Ishikawa (cell line): ENCODE measurements around the gene POLR1E.

ENCODE experiments used
- CEBPB ChIP-seq: IDR thresholded peaks from 2 replicates; pipeline ENCODE4 v1.6.1; 2012
- CREB1 ChIP-seq: IDR thresholded peaks from 2 replicates; pipeline ENCODE4 v1.6.1; 2012; ENCODE audit warnings: low read depth
- EP300 ChIP-seq: IDR thresholded peaks from 2 replicates; pipeline ENCODE4 v1.6.1; 2012; ENCODE audit warnings: borderline replicate concordance
- NFIC ChIP-seq: IDR thresholded peaks from 2 replicates; pipeline ENCODE4 v1.6.1; 2012
- RAD21 ChIP-seq: IDR thresholded peaks from 2 replicates; pipeline ENCODE4 v1.6.1; 2012; ENCODE audit warnings: low read depth
- TCF12 ChIP-seq: IDR thresholded peaks from 2 replicates; pipeline ENCODE4 v1.6.1; 2012; ENCODE audit warnings: low read depth
- TEAD4 ChIP-seq: IDR thresholded peaks from 2 replicates; pipeline ENCODE4 v1.6.1; 2012
- YY1 ChIP-seq: IDR thresholded peaks from 2 replicates; pipeline ENCODE4 v1.6.1; 2012; ENCODE audit warnings: low read depth
- ZBTB7A ChIP-seq: IDR thresholded peaks from 2 replicates; pipeline ENCODE4 v1.6.1; 2012; ENCODE audit warnings: low read depth
- TF ChIP-seq, protein P1 (sequence below): IDR thresholded peaks from 2 replicates; pipeline ENCODE4 v1.6.1; 2012
- TF ChIP-seq, protein P2 (sequence below): IDR thresholded peaks from 2 replicates; pipeline ENCODE4 v1.6.1; 2012
- TF ChIP-seq, protein P3 (sequence below): IDR thresholded peaks from 2 replicates; pipeline ENCODE4 v1.6.1; 2012; ENCODE audit warnings: low read depth, mild to moderate bottlenecking

Gene POLR1E

DNA sequence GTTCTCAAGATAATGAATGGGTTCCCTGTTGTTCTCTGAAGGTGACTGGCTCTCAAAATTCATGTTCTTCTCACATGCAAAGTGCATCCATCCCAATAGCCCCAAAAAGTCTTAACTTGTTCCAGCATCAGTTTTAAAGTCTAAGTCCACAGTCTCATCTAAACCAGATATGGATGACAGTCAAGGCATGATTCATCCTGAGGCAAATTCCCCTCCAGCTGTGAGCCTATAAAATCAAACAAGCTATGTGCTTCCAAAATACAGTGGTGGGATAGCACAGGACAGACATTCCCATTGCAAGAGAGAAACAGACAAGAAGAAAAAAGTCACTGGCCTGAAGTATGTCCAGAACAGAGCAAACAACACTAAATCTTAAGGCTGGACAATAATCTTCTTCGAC is 65.0 kb downstream of the POLR1E start:
- TF ChIP-seq, protein P1, sequence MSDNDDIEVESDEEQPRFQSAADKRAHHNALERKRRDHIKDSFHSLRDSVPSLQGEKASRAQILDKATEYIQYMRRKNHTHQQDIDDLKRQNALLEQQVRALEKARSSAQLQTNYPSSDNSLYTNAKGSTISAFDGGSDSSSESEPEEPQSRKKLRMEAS = no peak
- no peak for TF ChIP-seq CREB1

DNA sequence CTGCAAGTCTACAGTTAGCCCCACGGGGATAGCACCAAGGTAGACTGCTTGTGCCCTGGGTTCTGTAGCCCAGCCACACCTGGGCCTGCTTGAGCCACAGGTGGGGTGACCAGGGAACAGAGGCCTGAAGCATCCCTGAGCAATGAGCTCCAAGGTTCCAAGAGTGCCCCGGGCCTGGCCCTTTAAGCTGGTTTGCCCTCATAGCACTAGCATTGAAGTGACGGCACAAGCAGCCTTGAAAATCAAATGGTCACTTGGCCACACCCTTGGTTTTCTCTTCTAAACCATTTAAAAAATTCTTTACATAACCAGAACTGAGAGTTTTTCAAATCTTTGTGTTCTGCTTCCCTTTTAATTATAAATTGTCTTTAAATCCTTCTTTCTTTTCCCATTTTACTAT is 65.7 kb downstream of the POLR1E start:
- TF ChIP-seq EP300 = no peak
- TF ChIP-seq, protein P2, sequence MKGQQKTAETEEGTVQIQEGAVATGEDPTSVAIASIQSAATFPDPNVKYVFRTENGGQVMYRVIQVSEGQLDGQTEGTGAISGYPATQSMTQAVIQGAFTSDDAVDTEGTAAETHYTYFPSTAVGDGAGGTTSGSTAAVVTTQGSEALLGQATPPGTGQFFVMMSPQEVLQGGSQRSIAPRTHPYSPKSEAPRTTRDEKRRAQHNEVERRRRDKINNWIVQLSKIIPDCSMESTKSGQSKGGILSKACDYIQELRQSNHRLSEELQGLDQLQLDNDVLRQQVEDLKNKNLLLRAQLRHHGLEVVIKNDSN = no peak
- TF ChIP-seq, protein P1 = no peak
- no peak for TF ChIP-seq CREB1
- no peak for TF ChIP-seq NFIC
- no peak for TF ChIP-seq ZBTB7A
- no peak for TF ChIP-seq YY1
- TF ChIP-seq, protein P3, sequence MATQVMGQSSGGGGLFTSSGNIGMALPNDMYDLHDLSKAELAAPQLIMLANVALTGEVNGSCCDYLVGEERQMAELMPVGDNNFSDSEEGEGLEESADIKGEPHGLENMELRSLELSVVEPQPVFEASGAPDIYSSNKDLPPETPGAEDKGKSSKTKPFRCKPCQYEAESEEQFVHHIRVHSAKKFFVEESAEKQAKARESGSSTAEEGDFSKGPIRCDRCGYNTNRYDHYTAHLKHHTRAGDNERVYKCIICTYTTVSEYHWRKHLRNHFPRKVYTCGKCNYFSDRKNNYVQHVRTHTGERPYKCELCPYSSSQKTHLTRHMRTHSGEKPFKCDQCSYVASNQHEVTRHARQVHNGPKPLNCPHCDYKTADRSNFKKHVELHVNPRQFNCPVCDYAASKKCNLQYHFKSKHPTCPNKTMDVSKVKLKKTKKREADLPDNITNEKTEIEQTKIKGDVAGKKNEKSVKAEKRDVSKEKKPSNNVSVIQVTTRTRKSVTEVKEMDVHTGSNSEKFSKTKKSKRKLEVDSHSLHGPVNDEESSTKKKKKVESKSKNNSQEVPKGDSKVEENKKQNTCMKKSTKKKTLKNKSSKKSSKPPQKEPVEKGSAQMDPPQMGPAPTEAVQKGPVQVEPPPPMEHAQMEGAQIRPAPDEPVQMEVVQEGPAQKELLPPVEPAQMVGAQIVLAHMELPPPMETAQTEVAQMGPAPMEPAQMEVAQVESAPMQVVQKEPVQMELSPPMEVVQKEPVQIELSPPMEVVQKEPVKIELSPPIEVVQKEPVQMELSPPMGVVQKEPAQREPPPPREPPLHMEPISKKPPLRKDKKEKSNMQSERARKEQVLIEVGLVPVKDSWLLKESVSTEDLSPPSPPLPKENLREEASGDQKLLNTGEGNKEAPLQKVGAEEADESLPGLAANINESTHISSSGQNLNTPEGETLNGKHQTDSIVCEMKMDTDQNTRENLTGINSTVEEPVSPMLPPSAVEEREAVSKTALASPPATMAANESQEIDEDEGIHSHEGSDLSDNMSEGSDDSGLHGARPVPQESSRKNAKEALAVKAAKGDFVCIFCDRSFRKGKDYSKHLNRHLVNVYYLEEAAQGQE = no peak

DNA sequence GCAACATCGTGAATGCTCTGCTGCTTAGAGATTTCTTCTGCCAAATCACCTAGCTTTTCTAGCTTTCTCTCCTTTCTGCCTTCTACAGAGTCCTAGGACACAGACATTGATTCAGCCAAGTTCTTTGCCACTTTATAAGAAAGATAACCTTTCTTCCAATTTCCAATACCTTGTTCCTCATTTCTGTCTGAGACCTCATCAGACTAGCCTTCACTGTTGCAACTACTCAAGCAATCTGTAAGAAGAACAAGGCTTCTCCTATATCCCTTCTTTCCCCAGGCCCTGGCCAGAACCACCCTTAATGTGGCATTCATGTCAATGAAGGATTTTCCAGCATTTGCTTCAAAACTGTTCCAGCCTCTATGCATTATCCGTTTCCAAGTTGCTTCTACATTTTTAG is 66.1 kb downstream of the POLR1E start:
- TF ChIP-seq CEBPB (no peak), RAD21 (no peak), TCF12 (no peak), YY1 (no peak), TEAD4 (no peak)
- TF ChIP-seq, protein P2 = no peak
- TF ChIP-seq, protein P1 = no peak
